HG03558 (cell line): ENCODE measurements around the gene SEC16A.

Experiments used
- ATAC-seq: cut with Tn5 transposase; IDR thresholded peaks from one replicate; pipeline ENCODE4 v1.9.1; 2021; ENCODE audit warnings: moderate number of reproducible peaks; ENCODE audit not compliant: unreplicated experiment; ENCODE audit errors: extremely low read depth

Gene SEC16A

GRCh38 chr9:136520053-136520540 lies 37.3 kb upstream of the SEC16A start:
- no peak for ATAC-seq

DNA sequence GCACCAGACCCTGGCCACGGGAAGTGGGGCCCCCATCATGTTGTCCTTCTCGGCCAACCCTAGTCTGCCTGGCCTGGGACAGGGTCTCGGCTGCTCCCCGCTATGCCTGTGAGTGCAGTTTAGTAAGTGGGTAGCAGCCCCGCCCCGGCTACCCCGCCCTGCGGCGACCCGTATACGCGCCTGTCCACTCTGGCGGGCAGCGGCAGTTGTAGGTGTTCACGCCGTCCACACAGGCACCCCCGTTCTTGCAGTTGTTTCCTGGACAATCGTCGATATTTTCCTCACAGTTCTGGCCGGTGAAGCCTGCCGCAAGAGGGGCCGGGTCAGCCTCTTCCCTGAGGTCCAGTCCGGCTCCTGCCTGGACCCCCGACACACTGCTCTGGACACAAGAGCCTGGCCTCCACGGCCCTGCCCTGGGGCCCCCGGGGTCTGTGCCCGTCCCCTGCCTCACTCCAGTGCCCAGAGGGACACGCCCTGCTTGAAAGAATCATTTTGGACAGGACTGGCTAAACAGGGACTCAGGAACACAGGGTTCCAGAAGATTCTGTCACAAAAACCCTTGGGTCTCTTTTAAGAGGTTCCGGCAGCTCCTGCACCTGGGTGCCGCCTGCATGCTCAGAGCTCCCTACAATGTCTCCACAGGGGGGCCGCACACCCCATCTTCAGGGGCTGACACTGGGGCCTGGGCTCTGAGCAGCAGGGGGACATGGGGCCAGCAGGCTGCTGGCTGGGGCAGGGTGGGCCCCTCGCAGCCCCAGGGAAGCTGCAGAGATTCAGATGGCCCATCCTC lies 36.6 kb upstream of the SEC16A start:
- ATAC-seq, result no peak

DNA sequence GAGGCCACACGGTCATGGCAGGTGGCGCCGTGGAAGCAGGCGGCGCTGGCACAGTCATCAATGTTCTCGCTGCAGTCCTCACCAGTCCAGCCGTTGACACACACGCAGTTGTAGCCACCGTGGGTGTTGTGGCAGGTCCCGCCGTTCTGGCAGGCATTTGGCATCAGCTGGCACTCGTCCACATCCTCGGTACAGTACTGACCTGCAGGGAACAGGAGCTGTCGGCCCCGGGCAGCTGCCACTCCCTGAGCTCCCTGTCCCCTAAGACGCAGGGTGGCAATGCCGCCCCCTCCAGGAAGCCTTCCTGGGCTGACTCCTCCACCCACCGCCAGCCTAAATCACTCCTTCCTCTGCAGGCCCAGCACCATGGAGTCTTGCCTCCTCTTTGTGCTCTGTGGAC lies 35.8 kb upstream of the SEC16A start:
- ATAC-seq, result no peak

- ATAC-seq, result no peak
Measured at GRCh38 chr9:136517950-136518349, 35.1 kb upstream of the SEC16A start.

- ATAC-seq, result no peak
Measured at GRCh38 chr9:136517012-136517743, 34.3 kb upstream of the SEC16A start.

GRCh38 chr9:136516191-136516654 lies 33.4 kb upstream of the SEC16A start:
- ATAC-seq, result no peak

DNA sequence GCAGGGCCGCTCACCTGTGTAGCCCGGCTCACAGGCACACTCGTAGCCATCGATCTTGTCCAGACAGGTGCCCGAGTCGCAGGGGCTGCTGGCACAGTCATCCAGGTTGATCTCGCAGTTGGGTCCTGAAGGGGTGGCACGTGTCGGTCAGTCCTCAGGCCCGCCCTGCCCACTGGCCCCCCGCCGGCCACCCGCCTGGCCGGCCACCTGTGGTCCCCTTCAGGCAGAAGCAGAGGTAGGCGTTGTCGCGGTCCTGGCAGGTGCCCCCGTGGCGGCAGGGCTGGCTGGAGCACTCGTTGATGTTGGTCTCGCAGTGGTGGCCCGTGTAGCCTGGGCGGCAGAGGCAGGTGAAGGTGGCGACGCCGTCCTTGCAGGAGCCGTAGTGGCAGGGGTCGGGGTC lies 32.4 kb upstream of the SEC16A start:
- ATAC-seq, result no peak

- no peak for ATAC-seq
Measured at GRCh38 chr9:136514022-136514714, 31.3 kb upstream of the SEC16A start.

DNA sequence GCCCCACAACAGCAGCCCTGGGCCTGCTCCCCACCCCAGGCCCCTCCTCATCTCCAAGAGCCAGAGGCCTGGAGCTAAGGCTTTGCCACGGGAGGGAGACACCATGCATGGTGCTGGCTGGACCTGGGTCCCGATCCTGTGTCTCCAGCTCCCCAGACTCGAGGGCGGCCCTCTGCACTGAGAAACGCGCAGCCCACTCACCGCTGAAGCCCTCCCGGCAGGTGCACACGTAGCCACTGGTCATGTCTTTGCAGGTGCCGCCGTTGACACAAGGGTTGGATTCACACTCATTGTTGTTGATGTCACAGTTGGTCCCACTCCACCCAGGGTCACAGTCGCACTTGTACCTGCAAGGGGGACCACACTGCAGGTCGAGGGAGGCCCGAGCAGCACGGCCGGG lies 30.4 kb upstream of the SEC16A start:
- no peak for ATAC-seq

DNA sequence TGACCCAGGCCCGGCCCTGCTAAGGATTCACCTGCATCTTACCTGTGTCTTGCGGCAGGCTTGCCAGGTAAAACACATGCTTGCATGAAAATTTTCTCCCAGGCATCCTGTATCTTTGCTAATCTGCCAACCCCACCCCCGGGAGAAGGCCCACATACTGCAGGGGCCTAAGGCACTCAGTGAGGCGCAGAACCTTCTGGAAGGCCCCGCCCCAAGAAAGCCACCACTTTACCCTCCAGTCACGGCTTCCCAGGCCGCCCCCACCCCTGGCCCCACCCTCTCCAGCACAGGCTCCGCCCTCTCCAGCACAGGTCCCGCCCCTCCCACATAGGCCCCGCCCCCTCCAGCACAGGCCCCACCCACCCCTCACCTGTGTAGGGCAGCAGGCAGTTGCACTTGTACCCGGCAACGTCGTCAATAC lies 29.8 kb upstream of the SEC16A start:
- ATAC-seq, result no peak

GRCh38 chr9:136511670-136512592 lies 29.1 kb upstream of the SEC16A start:
- no peak for ATAC-seq

DNA sequence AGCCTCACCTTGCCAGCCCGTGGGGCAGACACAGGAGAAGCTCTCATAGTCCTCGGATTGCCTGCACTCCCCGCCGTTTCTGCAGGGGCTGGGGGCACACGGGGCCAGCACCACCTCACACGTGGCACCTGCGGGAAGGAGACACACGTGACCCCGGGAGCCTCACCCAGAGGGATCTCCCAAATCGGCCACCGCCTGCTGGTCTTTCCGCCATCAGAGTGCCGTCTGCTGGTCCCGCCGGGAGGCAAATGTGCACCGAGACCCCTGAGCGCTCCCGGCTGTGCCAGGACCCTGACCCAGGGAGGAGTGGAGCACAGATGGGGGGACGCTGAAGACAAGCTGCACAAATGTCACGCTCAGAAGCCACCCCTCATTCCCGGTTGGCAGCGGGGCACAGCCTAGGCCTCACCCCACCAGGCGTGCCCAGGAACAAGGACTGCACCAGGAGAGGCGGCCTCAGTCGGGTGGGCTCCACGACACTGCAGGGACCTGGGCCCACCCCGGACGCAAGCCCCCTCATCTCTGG lies 28.4 kb upstream of the SEC16A start:
- no peak for ATAC-seq

GRCh38 chr9:136510561-136510960 lies 27.7 kb upstream of the SEC16A start:
- no peak for ATAC-seq

GRCh38 chr9:136509549-136509948 lies 26.7 kb upstream of the SEC16A start:
- ATAC-seq, result no peak

DNA sequence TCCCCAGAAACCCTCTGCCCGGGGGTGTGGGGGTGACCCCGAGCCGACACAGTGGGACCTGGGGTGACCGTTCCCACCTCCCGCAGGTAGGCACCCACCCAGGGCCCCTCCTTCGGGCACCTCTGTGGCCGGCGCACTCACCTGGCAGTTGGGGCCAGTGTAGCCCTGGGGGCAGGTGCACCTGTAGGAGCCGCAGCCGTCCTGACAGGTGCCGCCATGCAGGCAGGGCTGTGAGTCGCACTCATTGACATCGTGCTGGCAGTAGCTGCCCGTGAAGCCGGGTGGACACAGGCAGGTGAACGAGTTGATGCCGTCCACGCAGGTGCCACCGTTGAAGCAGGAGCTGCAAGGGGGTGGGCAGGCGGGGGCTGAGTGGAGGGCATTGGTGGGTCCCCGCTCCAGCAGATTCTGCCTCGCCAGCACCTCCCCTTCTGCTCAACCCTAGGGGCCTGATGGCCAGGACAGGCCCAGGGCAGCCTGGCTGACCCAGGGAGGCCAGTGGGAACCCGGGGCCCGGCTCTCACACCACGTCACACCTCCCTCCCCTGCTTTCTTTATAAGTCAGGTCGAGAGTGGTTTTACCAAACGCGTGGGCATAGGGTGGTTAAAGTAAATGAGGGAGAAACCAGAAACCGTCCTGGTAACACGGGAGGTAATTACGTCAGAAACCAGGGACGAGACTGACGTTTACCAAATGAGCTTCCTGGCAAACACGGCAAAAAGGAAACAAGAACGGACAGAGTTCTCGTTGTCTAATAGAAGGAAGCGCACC lies 26.1 kb upstream of the SEC16A start:
- no peak for ATAC-seq

DNA sequence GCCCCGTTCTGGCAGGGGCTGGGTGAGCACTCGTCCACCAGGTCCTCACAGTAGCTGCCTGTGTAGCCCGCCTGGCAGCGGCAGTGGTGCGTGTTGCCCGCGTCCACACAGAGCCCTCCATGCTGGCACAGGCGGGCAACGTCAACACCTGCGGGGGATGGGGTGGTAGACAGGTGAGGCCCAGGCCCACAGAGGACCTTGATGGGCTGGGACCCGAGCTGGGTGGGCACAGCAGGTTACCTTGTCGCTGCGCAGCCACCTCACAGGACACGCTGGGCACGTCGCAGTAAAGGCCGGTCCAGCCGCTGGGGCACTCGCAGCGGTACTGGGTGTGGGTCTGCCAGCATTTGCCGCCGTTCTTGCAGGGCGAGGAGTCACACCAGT lies 25.1 kb upstream of the SEC16A start:
- no peak for ATAC-seq

DNA sequence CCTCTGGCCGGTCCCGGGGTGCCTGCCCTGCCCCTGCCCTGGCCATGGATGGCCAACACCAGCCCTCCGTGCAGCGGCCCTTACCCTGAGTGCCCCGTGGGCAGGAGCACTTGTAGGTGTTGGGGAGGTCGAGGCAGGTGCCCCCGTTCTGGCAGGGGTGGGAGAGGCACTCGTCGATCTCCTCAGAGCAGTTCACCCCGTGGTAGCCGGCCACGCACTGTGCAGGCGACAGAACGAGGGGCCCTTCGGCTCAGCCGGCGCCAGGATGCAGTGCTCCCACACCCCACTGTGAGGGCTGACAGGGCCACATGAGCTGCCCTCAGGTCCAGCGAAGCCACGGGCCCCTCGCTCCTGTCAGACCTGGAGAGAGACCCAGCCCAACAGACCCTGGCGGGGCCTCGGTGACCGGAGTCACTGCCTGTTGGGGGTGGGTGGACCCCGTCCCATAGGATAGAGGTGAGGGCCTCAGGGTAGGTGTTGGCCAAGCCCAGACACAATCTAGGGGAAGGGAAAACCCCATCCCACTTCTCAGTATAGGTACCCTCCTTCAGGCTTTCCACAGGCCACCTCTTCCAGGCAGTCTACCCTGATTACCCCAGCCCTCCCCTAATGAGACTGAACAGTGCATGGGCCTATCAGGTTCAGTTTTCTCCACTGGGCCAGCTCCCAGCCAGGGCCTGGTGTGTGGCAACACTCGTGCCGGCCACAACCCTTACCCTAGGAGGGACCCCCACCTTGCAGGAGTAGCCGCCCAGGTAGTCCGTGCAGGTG lies 24.6 kb upstream of the SEC16A start:
- ATAC-seq, result no peak

DNA sequence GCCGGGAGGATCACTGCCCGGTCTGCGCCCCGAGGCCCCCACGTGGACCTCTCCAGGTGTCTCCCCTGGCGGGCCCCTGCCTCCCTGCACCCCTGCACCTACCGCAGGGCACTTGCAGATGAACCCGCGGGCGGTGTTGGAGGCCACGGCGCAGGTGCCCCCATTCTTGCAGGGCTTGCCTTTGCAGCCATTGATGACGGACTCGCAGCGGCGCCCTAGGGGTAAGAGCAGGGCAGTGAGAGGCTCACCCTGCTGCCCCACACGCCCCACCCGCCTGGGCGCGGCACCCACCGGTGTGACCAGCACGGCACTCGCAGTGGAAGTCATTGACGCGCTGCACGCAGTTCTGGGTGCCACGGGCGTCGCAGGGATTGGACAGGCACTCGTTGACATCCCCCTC lies 23.6 kb upstream of the SEC16A start:
- ATAC-seq, result no peak
